Measurements from ENCODE around the gene FOXK2.
A peak's percentile ranks its signal among the peaks of the same experiment; 100 is the strongest.
"Not testable (repeated sequence)": the region's sequence is repeated elsewhere in the genome, so short reads cannot be mapped to it uniquely, and the experiment has no call there.

FOXK2 gene

GRCh38 chr17:82563745-82564144, 44.2 kb downstream of the FOXK2 start:
- DNase-seq, result not testable (repeated sequence)

DNA sequence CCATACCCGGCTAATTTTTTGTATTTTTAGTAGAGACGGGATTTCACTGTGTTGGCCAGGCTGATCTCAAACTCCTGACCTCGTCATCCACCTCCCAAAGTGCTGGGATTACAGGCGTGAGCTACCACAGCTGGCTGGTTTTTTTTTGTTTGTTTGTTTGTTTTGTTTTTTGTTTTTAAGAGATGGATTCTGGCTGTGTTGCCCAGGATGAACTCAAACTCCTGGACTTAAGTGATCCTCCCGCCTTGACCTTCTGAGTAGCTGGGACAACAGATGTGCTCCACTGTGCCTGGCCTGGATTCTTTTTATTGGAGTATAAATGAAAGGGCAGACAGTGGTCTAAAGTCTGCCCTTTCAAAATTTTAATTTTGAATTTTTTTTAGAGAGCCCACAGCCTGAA, 44.7 kb downstream of the FOXK2 start:
- no peak for DNase-seq

DNA sequence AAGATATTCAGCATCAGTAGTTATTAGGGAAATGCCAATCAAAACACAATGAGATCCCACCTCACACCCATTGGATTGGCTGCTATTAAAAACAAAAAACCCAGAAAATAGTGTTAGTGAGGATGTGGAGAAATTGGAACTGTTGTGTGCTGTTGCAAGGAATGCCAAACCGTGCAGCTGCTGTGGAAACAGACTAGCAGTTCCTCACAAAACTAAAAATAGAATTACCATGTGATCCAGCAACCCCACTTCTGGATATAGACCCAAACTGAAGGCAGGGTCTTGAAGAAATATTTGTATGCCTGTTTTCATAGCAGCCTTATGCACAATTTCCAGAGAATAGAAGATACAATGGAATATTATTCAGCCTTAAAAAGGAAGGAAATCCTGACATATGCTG, 46.0 kb downstream of the FOXK2 start:
- peak in 1 of 51 donors; percentile 46 for DNase-seq

- DNase-seq, result peak in 2 of 51 donors; percentile 13 to 29
Measured at GRCh38 chr17:82566129-82566960, 46.8 kb downstream of the FOXK2 start.

DNA sequence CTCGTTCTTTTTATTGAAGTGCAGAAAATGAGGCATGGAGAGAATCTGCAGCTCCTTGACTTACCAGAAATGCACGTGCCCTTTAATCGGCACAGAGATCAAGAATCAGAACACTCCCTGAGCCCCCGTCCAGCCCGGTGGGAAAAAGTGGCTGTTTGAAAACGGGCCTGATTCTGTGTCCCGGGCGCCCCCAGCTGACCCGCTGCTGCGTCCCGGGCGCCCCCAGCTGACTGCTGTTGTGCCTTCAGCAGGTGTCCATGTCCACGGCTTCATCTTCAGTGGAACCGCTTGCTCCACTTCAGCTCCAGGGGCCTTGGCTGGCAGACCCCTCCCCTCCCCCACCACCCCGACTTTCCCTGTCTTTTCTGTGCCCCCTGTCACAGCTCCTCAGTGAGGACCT, 47.8 kb downstream of the FOXK2 start:
- DNase-seq, result no peak

GRCh38 chr17:82568997-82569393, 49.5 kb downstream of the FOXK2 start:
- DNase-seq, result no peak

DNA sequence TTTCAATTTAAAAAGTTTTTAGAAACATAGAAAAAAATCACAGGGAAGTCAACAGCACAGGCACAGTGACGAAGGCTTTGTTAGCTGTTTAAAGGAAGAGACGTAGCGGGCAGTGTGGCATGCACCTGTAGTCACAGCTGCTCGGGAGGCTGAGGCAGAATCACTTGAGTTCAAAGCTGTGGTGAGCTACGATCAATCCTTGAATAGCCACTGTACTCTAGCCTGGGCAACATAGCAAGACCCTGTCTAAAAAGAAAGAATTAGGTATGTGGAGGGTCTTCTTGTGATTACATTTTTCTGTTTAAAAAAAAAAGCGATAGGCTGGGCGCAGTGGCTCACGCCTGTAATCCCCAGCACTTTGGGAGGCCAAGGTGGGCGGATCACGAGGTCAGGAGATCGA, 50.1 kb downstream of the FOXK2 start:
- DNase-seq, result no peak

DNA sequence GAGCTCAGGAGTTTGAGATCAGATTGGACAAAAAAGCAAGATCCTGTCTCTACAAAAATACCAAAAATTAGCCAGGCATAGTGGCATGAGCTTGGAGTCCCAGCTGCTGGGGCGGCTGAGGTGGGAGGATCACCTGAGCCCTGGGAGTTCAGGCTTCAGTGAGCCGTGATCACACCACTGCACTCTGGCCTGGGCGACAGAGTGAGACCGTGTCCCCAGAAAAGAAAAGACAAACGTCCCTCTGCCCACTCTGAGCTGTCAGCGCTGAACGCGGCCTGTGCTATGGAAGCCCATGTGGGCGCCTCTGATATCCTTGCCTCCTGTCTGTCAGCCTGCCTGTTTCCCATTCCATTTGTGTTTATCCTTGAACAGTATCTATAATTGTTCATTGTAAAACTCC, 50.7 kb downstream of the FOXK2 start:
- no peak for DNase-seq

GRCh38 chr17:82571855-82572254, 52.3 kb downstream of the FOXK2 start:
- DNase-seq, result no peak

DNA sequence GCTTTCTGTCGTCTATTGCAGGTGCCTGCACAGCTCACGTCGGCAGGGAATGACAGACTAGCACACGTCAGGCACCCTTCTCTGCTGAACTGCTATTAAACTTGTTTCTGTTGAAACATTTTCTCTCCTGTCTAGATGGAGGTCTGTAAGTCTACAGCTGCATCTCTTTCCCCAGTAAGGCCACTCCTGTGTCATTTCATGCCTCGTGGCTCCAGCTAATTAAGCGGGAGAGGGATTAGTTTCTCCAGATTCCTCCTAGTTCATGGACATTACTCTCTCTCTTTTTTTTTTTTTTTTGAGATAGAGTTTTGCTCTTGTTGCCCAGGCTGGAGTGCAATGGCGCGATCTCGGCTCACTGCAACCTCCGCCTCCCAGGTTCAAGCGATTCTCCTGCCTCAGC, 54.5 kb downstream of the FOXK2 start:
- no peak for DNase-seq

DNA sequence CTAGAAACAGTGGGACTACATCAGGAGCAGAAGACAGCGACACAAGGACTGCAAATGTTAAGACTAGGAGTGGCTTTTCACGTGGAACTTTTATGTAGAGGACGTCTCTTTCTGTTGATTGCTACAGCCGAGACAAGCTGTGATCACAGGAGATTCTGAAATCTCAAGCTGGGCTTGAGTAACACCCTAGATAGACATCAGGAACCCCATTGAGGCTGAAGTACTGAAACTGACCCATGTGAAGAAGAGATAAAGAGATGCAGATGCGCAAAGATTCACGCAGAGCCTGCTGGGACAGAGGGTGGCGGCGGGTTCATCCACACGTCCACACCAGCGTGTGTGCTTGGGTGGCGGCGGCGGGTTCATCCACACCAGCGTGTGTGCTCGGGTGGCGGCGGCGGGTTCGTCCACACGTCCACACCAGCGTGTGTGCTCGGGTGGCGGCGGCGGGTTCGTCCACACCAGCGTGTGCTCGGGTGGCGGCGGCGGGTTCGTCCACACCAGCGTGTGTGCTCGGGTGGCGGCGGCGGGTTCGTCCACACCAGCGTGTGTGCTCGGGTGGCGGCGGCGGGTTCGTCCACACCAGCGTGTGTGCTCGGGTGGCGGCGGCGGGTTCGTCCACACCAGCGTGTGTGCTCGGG, 56.2 kb downstream of the FOXK2 start:
- not testable (repeated sequence) for DNase-seq

- no peak for DNase-seq
Measured at GRCh38 chr17:82577300-82577699, 57.8 kb downstream of the FOXK2 start.

DNA sequence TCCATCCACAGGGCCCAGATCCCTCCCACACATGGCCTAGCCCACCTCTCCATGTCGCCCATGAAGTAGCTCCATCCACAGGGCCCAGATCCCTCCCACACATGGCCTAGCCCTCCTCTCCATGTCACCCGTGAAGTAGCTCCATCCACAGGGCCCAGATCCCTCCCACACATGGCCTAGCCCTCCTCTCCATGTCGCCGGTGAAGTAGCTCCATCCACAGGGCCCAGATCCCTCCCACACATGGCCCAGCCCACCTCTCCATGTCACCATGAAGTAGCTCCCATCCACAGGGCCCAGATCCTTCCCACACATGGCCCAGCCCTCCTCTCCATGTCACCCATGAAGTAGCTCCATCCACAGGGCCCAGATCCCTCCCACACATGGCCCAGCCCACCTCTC, 60.4 kb downstream of the FOXK2 start:
- DNase-seq, result not testable (repeated sequence)

- no peak for DNase-seq
Measured at GRCh38 chr17:82582213-82582612, 62.7 kb downstream of the FOXK2 start.

DNA sequence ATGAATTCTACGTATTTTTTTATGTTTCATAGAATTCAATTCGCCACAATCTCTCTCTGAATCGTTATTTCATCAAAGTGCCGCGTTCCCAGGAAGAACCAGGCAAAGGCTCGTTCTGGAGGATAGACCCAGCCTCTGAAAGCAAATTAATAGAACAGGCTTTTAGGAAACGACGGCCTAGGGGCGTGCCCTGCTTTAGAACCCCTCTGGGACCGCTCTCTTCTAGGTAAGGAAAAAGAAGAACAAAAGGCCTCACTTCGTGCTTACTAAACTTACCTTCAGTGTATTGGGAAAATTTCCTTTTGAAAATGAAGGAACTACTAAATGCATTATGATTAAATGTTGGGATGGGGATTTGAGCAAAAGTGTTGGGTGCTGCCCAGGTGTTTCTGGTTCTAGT, 63.2 kb downstream of the FOXK2 start:
- no peak for DNase-seq

- peak in 3 of 51 donors; percentile 28 to 41 (median 30) for DNase-seq
Measured at GRCh38 chr17:82583720-82584234, 64.2 kb downstream of the FOXK2 start.

GRCh38 chr17:82585935-82586575, 66.5 kb downstream of the FOXK2 start:
- DNase-seq, result peak in 16 of 51 donors; percentile 14 to 73 (median 32)

DNA sequence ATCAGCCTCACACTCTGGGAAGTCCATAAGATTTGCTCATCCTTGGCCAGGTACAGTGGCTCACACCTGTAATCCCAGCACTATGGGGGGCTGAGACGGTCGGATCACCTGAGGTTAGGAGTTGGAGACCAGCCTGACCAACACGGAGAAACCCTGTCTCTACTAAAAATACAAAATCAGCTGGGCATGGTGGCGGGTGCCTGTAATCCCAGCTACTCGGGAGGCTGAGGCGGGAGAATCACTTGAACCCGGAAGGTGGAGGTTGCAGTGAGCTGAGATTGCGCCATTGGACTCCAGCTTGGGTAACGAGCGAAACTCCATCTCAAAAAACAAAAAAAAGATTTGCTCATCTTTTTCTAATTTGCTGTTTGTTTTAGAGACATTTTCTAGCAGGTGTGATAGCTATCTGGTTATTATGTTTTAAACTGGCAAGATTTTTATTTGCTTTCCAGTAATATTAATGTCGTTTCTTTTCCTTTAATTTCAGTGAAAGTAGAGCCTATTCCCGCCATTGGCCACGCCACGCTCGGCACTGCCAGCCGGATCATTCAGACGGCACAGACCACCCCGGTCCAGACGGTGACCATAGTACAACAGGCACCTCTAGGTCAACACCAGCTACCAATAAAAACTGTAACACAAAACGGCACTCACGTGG, 67.2 kb downstream of the FOXK2 start:
- no peak for DNase-seq

DNA sequence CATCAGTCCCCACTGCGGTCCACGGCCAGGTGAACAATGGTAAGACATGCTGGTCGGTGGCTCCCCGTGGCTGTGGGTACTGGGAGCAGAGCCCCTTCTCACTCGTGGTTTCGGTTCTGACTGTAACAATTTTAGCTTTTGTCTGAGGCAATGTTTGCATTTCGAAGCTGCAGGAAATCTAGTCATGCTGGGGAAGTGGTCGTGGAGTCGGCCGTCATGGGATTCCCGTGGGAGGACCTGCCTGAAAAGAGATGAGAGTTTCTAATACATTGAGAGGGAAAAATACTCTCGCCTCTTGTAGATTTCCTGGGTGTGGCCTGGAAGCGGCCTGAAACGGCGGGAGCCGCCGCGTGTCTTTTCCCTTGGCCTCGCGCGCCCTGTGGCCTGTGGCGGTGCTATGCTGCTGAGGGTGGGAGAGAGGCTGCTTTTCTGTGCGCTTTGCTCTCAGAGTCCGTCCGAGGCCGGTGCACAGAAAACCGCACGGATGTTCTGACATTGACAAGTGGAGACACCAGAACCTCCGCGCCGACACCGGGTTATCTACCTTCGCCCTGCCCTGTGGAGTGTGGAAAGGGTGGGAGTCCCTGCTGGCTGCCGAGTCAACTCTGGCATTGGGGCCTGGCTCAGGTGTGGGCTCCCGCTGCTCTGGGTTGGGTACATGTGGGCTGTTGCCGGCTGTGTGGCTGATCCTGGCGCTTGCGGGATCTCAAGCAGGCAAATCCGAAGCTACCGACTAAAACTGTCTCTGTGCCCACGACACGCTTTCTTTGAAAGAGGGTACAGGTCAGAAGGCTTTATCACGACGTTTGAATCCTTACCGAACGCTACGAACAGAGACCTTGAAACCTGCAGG, 67.9 kb downstream of the FOXK2 start:
- DNase-seq, result no peak

- DNase-seq, result no peak
Measured at GRCh38 chr17:82588266-82589175, 69.0 kb downstream of the FOXK2 start.
